ENCODE results near the gene FAM72D. TPM values are rescaled to one million over a fixed set of nuclear protein-coding genes. Genes with fewer than 3 reads are reported as not detected.
A peak's percentile ranks its signal among the peaks of the same experiment; 100 is the strongest.
"Not testable (repeated sequence)": the region's sequence is repeated elsewhere in the genome, so short reads cannot be mapped to it uniquely, and the experiment has no call there.

The FAM72D gene
- total and polyA plus RNA-seq, 7 experiments from 2014 or later = 4.9 TPM; not detected in 6

GRCh38 chr1:145155873-145156272 lies 60.1 kb downstream of the FAM72D start:
- H3K36me3 Mint-ChIP-seq; CTCF ChIA-PET; ATAC-seq; H3K4me3 Mint-ChIP-seq; intact Hi-C loops (cut with micrococcal nuclease); H3K9me3 ChIP-seq (ENCODE audit: control insufficient read depth in 2 of 3, low read length in 3 of 3); H3K4me1 ChIP-seq (ENCODE audit: control insufficient read depth in 2 of 2, insufficient read depth in 2 of 2, low read length in 2 of 2); H3K27me3 Mint-ChIP-seq; H3K9me3 Mint-ChIP-seq; H3K36me3 ChIP-seq (ENCODE audit: control insufficient read depth in 2 of 3, insufficient read depth in 3 of 3, low read length in 3 of 3); H3K27ac Mint-ChIP-seq; DNase-seq; H3K27me3 ChIP-seq (ENCODE audit: control insufficient read depth in 2 of 2, insufficient read depth in 2 of 2, low read length in 2 of 2); POLR2A ChIA-PET; H3K4me1 Mint-ChIP-seq; H3K4me3 ChIP-seq (ENCODE audit: low read length); H3K27ac ChIP-seq (ENCODE audit: low read depth, low read length): not testable (repeated sequence)

- H3K4me3 ChIP-seq (ENCODE audit: low read length) = not testable (repeated sequence)
Measured at GRCh38 chr1:145156891-145157610, 61.3 kb downstream of the FAM72D start.

GRCh38 chr1:145157715-145158114 lies 61.9 kb downstream of the FAM72D start:
- H3K4me3 Mint-ChIP-seq; H3K4me1 Mint-ChIP-seq; H3K27me3 ChIP-seq (ENCODE audit: control insufficient read depth in 2 of 2, insufficient read depth in 2 of 2, low read length in 2 of 2); H3K9me3 Mint-ChIP-seq; H3K27ac Mint-ChIP-seq; CTCF ChIA-PET; H3K4me3 ChIP-seq (ENCODE audit: low read length); POLR2A ChIA-PET; H3K9me3 ChIP-seq (ENCODE audit: control insufficient read depth in 2 of 3, low read length in 3 of 3); intact Hi-C loops (cut with micrococcal nuclease); H3K27ac ChIP-seq (ENCODE audit: low read depth, low read length); H3K36me3 ChIP-seq (ENCODE audit: control insufficient read depth in 2 of 3, insufficient read depth in 3 of 3, low read length in 3 of 3); DNase-seq; H3K4me1 ChIP-seq (ENCODE audit: control insufficient read depth in 2 of 2, insufficient read depth in 2 of 2, low read length in 2 of 2); H3K36me3 Mint-ChIP-seq; H3K27me3 Mint-ChIP-seq: not testable (repeated sequence)
- peak; percentile 41 for ATAC-seq

More at GRCh38 chr1:145156891-145157610, 61.3 kb downstream of the FAM72D start:
- H3K27me3 ChIP-seq (ENCODE audit: control insufficient read depth in 2 of 2, insufficient read depth in 2 of 2, low read length in 2 of 2); H3K4me1 ChIP-seq (ENCODE audit: control insufficient read depth in 2 of 2, insufficient read depth in 2 of 2, low read length in 2 of 2); POLR2A ChIA-PET; H3K27me3 Mint-ChIP-seq; CTCF ChIA-PET; H3K9me3 Mint-ChIP-seq; H3K36me3 Mint-ChIP-seq; intact Hi-C loops (cut with micrococcal nuclease); H3K9me3 ChIP-seq (ENCODE audit: control insufficient read depth in 2 of 3, low read length in 3 of 3); H3K27ac ChIP-seq (ENCODE audit: low read depth, low read length); H3K4me1 Mint-ChIP-seq; H3K36me3 ChIP-seq (ENCODE audit: control insufficient read depth in 2 of 3, insufficient read depth in 3 of 3, low read length in 3 of 3): not testable (repeated sequence)
- DNase-seq = peak in 8 of 9 donors; percentile 27 to 66 (median 53)
- peak overlapping the region; percentile 19 to 93 (median 83) for H3K4me3 Mint-ChIP-seq
- peak; percentile 38 for ATAC-seq
- peak overlapping the region; percentile 51 to 96 (median 92) for H3K27ac Mint-ChIP-seq

DNA sequence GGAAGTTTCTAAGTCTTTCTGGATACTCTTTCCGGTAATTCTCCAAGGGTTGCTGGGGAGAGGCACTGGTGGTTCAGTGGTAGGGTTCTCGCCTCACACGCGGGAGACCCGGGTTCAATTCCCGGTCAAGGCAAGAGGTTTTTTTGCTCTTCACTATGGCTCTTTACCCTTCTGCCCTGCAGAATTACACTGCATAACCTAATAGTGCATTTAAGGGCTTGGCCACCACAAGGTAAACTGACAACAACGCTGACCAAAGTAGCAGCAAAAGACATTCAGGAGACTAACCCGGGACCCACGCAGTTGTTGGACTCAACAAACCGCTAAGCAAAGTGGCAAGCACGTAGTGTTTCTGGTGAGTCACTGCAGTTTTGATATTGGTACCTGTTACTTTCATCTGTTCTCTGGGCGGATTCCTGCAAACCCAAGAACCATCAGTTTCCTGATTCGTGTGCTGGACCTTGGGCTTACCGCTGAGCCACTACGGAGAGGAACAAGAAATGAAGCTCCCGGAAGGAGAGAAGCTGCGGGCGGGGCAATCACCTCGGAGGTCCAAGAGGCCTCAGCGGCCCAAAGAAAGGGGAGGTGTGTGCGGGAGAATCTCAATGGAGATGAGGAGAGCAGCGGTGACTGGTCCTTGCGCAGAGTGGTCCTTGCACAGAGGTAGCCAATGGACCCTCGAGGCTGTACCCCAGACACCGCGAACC lies 65.4 kb downstream of the FAM72D start:
- DNase-seq (peak in 5 of 9 donors; percentile 33 to 65 (median 44)), ATAC-seq (peak; percentile 47)
- CTCF ChIA-PET; POLR2A ChIA-PET; H3K4me3 Mint-ChIP-seq; H3K27ac Mint-ChIP-seq; H3K27me3 ChIP-seq (ENCODE audit: control insufficient read depth in 2 of 2, insufficient read depth in 2 of 2, low read length in 2 of 2); H3K9me3 ChIP-seq (ENCODE audit: control insufficient read depth in 2 of 3, low read length in 3 of 3); H3K27me3 Mint-ChIP-seq; intact Hi-C loops (cut with micrococcal nuclease); H3K4me3 ChIP-seq (ENCODE audit: low read length); H3K27ac ChIP-seq (ENCODE audit: low read depth, low read length); H3K36me3 Mint-ChIP-seq; H3K4me1 ChIP-seq (ENCODE audit: control insufficient read depth in 2 of 2, insufficient read depth in 2 of 2, low read length in 2 of 2); H3K9me3 Mint-ChIP-seq; H3K36me3 ChIP-seq (ENCODE audit: control insufficient read depth in 2 of 3, insufficient read depth in 3 of 3, low read length in 3 of 3): not testable (repeated sequence)
- peaks cover 0 to 11% (median 9%) of the 10 kb centered on the region in 7 donors for H3K4me1 Mint-ChIP-seq

Other genes starting within 250 kb of the FAM72D start
- 10 to 100 TPM in 4 of 5 experiments, 1 to 10 TPM in 1; 9.3 to 37.3 (median 23.7) TPM for gene SRGAP2B, start 646 bp upstream of the FAM72D start, total RNA-seq
- 1 to 10 TPM in 1 of 2 donors, under 1 TPM in 1; 0.85 to 2.3 TPM for gene SRGAP2B, start 646 bp upstream of the FAM72D start, polyA plus RNA-seq
- gene PPIAL4D, start 146.2 kb downstream of the FAM72D start, total RNA-seq = not detected
- gene PPIAL4D, start 146.2 kb downstream of the FAM72D start, polyA plus RNA-seq = not detected

All from naive thymus-derived CD4-positive, alpha-beta T cell (primary cell).